Body of pancreas (tissue), 4 donors: ENCODE results near the gene ATP1A2. TPM values are rescaled to one million over a fixed set of nuclear protein-coding genes. Genes with fewer than 3 reads are reported as not detected.
A peak's percentile ranks its signal among the peaks of the same experiment; 100 is the strongest.

ENCODE experiments used
- ATAC-seq: fragments of 150-250 bp; one replicate; pipeline ENCODE4 v1.9.1; 2016
- DNase-seq, 4 donors: peaks; one replicate each; pipeline ENCODE4 v3.0.0-alpha.2; 2019
- H3K27ac ChIP-seq, 4 donors: fragments of 200-600 bp; sonication (generic); 1 replicate in 3 of 4; 2 replicates in 1 of 4; pipeline versions ENCODE4 v1.5.1 to v1.6.1; 2016 to 2019; ENCODE audit warnings: mild to moderate bottlenecking in 1 of 4, mixed read lengths in 1 of 4, moderate library complexity in 1 of 4
- H3K27me3 ChIP-seq, 2 donors: fragments of 200-600 bp; sonication (generic); one replicate each; pipeline ENCODE4 v1.6.0; 2016; ENCODE audit warnings: mild to moderate bottlenecking in 1 of 2
- H3K36me3 ChIP-seq, 2 donors: fragments of 200-600 bp; sonication (generic); replicated peaks in 1 of 2; 2 replicates each; pipeline ENCODE4 v1.5.1; 2016; ENCODE audit warnings: low read depth in 2 of 2; ENCODE audit not compliant: insufficient read depth in 1 of 2
- H3K4me1 ChIP-seq: fragments of 200-600 bp; sonication (generic); one replicate; pipeline ENCODE4 v1.6.0; 2016
- H3K4me3 ChIP-seq, 2 donors: fragments of 200-600 bp; sonication (generic); 1 replicate in 1 of 2; 2 replicates in 1 of 2; pipeline ENCODE4 v1.5.1; 2016 to 2019
- H3K9me3 ChIP-seq, 3 donors: fragments of 200-600 bp; sonication (generic); 1 replicate in 2 of 3; 2 replicates in 1 of 3; pipeline ENCODE4 v1.5.1; 2016
- POLR2A ChIP-seq, 3 donors: fragments of 450-650 bp; IDR thresholded peaks; one replicate each; pipeline ENCODE4 v1.6.1; 2016; ENCODE audit warnings: antibody characterized with exemption in 3 of 3, mild to moderate bottlenecking in 2 of 3
- WGBS, 2 donors: methylation state at CpG; one replicate each; pipeline ENCODE4 v1.1.5; 2017; 5-methylcytosine and 5-hydroxymethylcytosine counted together
- intact Hi-C: fragments of 100-400 bp; cut with DNase I; formaldehyde crosslinking; loops from one replicate; pipeline ENCODE4 v1.15.1; 2023
- total RNA-seq, 2 donors: library from RNA; depleted of rRNA; stranded (reverse); fragments of >200 nt; gene quantifications; one replicate each; pipeline ENCODE4 v1.1.0, GENCODE V29; 2016
- TF ChIP-seq, protein P1 (sequence below), 7 experiments: fragments of 450-650 bp in 4 of 7; fragments of 200-600 bp in 3 of 7; sonication (generic) in 3 of 7; IDR thresholded peaks; one replicate each; pipeline ENCODE4 v1.5.1; 2016 to 2019; ENCODE audit warnings: antibody characterized with exemption in 7 of 7

Gene ATP1A2
- total RNA-seq, 2 donors from 2014 or later: 1.6 to 41.2 TPM

DNA sequence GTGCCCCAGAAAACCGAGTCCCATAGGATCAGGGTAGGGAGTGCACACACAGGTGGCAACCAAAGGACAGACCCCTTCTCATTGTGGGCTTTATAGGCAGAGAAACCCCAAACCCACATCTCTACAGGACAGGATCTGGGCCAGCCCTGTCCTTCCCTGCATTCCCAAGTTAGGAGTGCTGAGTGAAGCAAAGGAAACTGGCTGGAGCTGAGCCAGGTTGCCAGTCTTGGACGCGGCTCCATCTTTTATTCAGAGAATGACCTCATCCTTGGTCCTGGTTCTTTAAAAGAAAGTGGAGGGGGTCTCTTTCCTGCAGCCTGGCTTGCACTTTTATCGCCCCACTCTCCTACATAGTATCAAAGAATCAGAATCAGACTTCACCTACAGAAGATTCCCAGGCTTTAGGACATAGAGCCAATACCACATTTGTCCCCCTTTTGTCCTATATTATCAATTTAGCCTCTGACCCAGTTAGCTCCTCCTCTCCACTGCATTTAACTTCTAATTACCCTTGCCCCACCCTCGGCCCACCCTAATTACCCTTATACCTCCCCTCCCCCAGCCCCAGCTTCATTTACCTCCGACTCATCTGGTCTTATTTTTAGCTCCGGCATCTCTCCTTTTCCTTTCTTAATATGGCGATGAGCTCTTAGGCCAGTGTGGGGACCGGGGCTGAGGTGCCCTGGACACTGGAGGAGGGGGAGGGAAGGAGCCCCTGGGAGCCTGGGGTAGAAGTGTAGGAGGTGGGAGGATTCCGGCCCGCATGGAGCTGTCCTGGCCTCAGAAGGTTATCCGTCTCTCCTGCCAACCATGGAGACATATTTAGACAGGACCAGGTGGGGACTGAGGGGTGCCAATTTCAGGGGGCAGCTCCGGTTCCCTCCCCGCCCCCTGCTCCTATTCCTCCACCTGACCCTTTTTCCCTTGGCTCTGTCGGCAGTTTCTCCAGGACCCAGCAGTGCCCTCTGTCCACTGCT is 74.4 kb downstream of the ATP1A2 start, which contains the start of gene CASQ1:
CASQ1 (plus strand) TSS at position 927 of the 977 bp plus-strand sequence. CDS start 177 bp downstream, outside the sequence.
- WGBS, 2 donors: 61 to 62% methylated on average over 15 of the region's 15 CpGs
- Histone ChIP-seq H3K27ac (no peak within 1 kb of the TSS), H3K27me3 (no peaks in the 10 kb centered on the region), H3K36me3 (no peaks in the 10 kb centered on the region), H3K4me1 (peaks cover 12% of the 10 kb centered on the region), H3K4me3 (no peak within 1 kb of the TSS), H3K9me3 (no peaks in the 10 kb centered on the region)
- no peak for ATAC-seq
- intact Hi-C loops: loop anchor here (10.0 kb wide), 2 partner anchors 65 to 105 kb away; no protein-coding TSS in a partner anchor
- TF ChIP-seq, protein P1, sequence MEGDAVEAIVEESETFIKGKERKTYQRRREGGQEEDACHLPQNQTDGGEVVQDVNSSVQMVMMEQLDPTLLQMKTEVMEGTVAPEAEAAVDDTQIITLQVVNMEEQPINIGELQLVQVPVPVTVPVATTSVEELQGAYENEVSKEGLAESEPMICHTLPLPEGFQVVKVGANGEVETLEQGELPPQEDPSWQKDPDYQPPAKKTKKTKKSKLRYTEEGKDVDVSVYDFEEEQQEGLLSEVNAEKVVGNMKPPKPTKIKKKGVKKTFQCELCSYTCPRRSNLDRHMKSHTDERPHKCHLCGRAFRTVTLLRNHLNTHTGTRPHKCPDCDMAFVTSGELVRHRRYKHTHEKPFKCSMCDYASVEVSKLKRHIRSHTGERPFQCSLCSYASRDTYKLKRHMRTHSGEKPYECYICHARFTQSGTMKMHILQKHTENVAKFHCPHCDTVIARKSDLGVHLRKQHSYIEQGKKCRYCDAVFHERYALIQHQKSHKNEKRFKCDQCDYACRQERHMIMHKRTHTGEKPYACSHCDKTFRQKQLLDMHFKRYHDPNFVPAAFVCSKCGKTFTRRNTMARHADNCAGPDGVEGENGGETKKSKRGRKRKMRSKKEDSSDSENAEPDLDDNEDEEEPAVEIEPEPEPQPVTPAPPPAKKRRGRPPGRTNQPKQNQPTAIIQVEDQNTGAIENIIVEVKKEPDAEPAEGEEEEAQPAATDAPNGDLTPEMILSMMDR (IDR thresholded peaks at IDR 0.05): no peak
- TF ChIP-seq POLR2A (IDR thresholded peaks at IDR 0.05): no peak
- DNase-seq: peak in 2 of 4 donors; percentile 38 to 44

DNA sequence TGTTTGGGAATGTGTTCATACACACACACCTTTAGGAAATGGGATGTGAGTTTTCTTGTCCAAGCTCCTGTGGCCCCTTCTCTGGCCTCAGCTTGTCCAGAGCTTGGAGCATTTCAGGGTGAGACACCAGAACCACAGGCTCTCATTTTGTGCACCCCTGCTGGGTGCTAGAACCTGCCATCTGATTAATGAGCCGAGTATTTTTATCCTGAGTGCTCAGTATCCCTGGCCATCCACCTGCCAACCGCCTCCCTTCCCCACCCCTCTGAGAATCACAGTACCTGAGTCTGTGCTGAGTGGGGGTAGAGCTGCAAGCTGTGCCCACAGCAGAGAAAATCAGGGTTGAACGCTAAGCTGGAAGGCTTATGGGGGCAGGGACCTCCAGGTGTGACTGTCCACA is 76.2 kb downstream of the ATP1A2 start:
- WGBS, 2 donors: 79 to 90% methylated on average over 2 to 3 of the region's 3 CpGs
- H3K36me3 ChIP-seq: no peaks in the 10 kb centered on the region
- no peak for DNase-seq
- TF ChIP-seq POLR2A (IDR thresholded peaks at IDR 0.05): no peak
- TF ChIP-seq, protein P1 (IDR thresholded peaks at IDR 0.05): no peak
- ATAC-seq: no peak
- intact Hi-C loops: loop anchor here (10.0 kb wide), 2 partner anchors 63 to 103 kb away; no protein-coding TSS in a partner anchor
- no peak overlapping the region for H3K4me3 ChIP-seq
- H3K27me3 ChIP-seq: no peaks in the 10 kb centered on the region
- H3K9me3 ChIP-seq: no peaks in the 10 kb centered on the region
- H3K4me1 ChIP-seq: peaks cover 12% of the 10 kb centered on the region
- no peak overlapping the region for H3K27ac ChIP-seq

DNA sequence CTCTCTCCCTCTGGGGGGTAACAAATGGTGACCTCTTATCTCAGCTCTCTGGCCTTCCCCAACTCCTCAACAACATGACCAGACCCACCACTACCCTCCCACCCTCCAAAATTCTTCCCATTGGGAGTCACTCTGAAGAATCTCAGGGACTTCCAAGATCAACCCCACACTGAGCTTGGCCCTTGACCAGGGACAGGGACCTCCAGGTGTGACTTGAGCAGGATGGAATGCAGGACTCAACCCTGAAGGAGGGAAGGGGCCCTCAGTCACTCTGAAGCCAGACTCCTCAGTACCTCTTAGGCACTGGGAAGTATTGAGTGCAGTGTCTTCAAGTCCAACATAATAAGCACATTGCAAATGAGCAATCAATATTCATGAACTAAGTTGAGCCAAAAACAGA is 76.7 kb downstream of the ATP1A2 start:
- Histone ChIP-seq H3K9me3 (no peaks in the 10 kb centered on the region), H3K36me3 (no peaks in the 10 kb centered on the region), H3K4me1 (peaks cover 12% of the 10 kb centered on the region), H3K4me3 (no peak overlapping the region), H3K27me3 (no peaks in the 10 kb centered on the region), H3K27ac (no peak overlapping the region)
- intact Hi-C loops: loop anchor here (10.0 kb wide), 2 partner anchors 63 to 103 kb away; no protein-coding TSS in a partner anchor
- DNase-seq (no peak), ATAC-seq (no peak)
- TF ChIP-seq, protein P1 (IDR thresholded peaks at IDR 0.05): no peak
- TF ChIP-seq POLR2A (IDR thresholded peaks at IDR 0.05): no peak

Other genes starting within 250 kb of the ATP1A2 start
- gene CFAP45, start 215.6 kb upstream of the ATP1A2 start, total RNA-seq: not detected
- gene TAGLN2, start 190.3 kb upstream of the ATP1A2 start, total RNA-seq: 100 to 1,000 TPM in 1 of 2 donors, 10 to 100 TPM in 1; 63.0 to 118 TPM
- 1 to 10 TPM; 2.3 to 4.9 TPM for gene IGSF9, start 170.1 kb upstream of the ATP1A2 start, total RNA-seq
- gene SLAMF9, start 161.5 kb upstream of the ATP1A2 start, total RNA-seq: not detected
- 1 to 10 TPM; 4.9 to 7.8 TPM for gene PIGM, start 83.8 kb upstream of the ATP1A2 start, total RNA-seq
- not detected for gene KCNJ10, start 45.6 kb upstream of the ATP1A2 start, total RNA-seq
- not detected for gene KCNJ9, start 34.2 kb upstream of the ATP1A2 start, total RNA-seq
- 10 to 100 TPM; 18.4 to 46.8 TPM for gene IGSF8, start 17.1 kb upstream of the ATP1A2 start, total RNA-seq
- gene ATP1A4, start 35.8 kb downstream of the ATP1A2 start, total RNA-seq: not detected
- not detected for gene CASQ1, start 74.8 kb downstream of the ATP1A2 start, total RNA-seq
- gene PEA15, start 89.6 kb downstream of the ATP1A2 start, total RNA-seq: 10 to 100 TPM; 21.4 to 23.9 TPM
- 100 to 1,000 TPM; 123 to 190 TPM for gene DCAF8, start 146.8 kb downstream of the ATP1A2 start, total RNA-seq
- 10 to 100 TPM; 15.6 to 18.5 TPM for gene PEX19, start 169.4 kb downstream of the ATP1A2 start, total RNA-seq
- gene COPA, start 227.5 kb downstream of the ATP1A2 start, total RNA-seq: 10 to 100 TPM; 75.8 to 86.7 TPM
- 10 to 100 TPM; 30.7 to 39.2 TPM for gene NCSTN, start 227.6 kb downstream of the ATP1A2 start, total RNA-seq